ENCODE data around the gene USP35.

DNA sequence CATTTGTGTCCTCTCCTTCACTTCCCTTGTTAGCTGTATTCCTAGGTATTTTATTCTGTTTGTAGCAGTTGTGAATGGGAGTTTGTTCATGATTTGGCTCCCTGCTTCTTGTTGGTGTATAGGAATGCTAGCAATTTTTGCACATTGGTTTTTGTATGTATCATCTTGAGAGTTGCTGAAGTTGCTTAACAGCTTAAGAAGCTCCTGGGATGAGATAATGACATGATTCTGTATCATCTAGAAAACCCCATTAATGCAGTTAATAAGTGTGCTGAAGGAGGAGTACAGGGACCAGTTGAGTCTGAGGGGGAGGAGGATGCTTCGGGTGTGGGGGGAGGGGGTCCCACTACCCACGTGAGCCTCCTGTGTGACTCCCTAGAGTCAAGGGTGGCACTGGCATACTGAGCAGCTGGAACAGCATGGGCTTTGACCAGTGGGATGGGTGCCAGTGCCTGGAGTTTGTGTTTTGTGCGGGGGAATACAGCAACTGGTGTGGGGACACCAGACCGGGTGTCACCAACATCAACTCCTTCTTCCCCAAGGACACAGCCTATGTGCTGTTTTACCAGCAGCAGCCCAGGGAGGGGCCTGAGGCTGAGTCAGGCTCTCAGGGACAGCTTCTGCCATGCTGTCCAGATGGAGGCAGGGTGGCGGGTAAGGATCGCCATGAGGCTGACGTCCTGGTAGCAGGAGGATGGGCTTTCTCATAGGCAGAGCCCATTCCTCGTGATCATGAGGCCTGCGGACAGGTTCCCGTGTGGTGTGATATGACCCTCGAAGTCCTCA, 24.1 kb downstream of the USP35 start:
- no peak for TF ChIP-seq CTCF (IDR thresholded peaks at IDR 0.05; ENCODE audit: poor library complexity)
- TF ChIP-seq EZH2 (IDR thresholded peaks at IDR 0.05; ENCODE audit: borderline replicate concordance) = no peak

Data from hepatocyte (in vitro differentiated cells).